ENCODE measurements around the gene CFAP65.

CFAP65 gene

DNA sequence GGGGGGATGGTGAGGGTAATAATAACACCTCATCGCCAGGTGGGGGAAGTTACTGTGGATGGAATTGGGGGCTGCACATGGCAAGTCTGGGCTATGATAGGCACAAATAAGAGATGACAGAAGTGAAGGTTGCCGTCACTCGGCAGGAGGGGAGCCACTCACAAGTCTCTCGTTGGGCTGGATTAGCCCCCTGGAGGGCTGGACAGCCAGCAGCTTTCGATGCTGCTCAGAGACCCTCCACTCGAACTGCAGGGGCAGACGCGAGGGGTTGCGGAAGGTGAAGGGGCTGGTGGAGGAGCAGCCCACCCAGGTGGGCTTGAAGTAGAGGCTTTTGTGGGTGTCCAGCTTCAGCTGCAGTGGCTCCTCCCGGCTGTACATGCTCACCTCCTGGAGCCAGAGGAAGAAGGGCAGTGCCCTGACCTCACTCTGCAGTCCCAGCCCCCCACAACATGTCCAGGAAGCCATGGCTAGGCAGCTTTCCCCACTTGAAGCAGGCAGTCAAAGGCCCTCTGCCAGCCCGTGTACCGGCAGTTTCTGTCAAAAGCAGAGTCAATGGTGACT, 18.2 kb downstream of the CFAP65 start:
- no peak overlapping the region for H3K4me3 ChIP-seq (ENCODE audit: low read depth, low read length)
- in situ Hi-C loops (cut with HindIII; ENCODE audit: low sequenced_read_pairs): no loop called here
- TF ChIP-seq, protein P1, sequence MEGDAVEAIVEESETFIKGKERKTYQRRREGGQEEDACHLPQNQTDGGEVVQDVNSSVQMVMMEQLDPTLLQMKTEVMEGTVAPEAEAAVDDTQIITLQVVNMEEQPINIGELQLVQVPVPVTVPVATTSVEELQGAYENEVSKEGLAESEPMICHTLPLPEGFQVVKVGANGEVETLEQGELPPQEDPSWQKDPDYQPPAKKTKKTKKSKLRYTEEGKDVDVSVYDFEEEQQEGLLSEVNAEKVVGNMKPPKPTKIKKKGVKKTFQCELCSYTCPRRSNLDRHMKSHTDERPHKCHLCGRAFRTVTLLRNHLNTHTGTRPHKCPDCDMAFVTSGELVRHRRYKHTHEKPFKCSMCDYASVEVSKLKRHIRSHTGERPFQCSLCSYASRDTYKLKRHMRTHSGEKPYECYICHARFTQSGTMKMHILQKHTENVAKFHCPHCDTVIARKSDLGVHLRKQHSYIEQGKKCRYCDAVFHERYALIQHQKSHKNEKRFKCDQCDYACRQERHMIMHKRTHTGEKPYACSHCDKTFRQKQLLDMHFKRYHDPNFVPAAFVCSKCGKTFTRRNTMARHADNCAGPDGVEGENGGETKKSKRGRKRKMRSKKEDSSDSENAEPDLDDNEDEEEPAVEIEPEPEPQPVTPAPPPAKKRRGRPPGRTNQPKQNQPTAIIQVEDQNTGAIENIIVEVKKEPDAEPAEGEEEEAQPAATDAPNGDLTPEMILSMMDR (IDR thresholded peaks at IDR 0.05; ENCODE audit: low read depth, low read length): no peak
- DNase-seq (ENCODE audit: low read depth, low spot score): no peak

DNA sequence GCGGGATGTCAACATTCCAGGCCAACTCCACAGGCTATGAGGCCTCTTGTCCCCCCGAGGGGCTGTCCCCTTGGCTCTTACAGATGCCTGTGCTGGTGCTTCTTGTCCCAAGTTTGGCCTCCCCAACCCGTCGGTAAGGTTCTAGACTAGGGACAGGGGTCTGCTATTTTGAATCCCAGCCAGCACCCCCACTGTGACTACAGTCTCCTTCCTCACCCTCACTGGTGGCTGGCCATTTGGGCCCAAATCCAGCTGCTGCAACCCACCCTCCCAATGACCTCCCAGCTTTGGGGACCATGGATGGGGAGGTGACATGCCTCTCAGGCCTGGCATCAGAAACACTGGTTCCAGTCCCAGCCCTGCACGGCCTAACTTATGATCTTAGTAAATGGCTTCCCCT, 18.7 kb downstream of the CFAP65 start:
- in situ Hi-C loops (cut with HindIII; ENCODE audit: low sequenced_read_pairs): no loop called here
- TF ChIP-seq, protein P1 (IDR thresholded peaks at IDR 0.05; ENCODE audit: low read depth, low read length): no peak
- H3K4me3 ChIP-seq (ENCODE audit: low read depth, low read length): no peak overlapping the region

GRCh38 chr2:219022041-219022440, 19.3 kb downstream of the CFAP65 start:
- no peak overlapping the region for H3K4me3 ChIP-seq (ENCODE audit: low read depth, low read length)
- DNase-seq (ENCODE audit: low read depth, low spot score): no peak
- in situ Hi-C loops (cut with HindIII; ENCODE audit: low sequenced_read_pairs): no loop called here
- TF ChIP-seq, protein P1 (IDR thresholded peaks at IDR 0.05; ENCODE audit: low read depth, low read length): no peak

More for the DNA sequence above, 18.7 kb downstream of the CFAP65 start:
- no peak for DNase-seq (ENCODE audit: low read depth, low spot score)

DNA sequence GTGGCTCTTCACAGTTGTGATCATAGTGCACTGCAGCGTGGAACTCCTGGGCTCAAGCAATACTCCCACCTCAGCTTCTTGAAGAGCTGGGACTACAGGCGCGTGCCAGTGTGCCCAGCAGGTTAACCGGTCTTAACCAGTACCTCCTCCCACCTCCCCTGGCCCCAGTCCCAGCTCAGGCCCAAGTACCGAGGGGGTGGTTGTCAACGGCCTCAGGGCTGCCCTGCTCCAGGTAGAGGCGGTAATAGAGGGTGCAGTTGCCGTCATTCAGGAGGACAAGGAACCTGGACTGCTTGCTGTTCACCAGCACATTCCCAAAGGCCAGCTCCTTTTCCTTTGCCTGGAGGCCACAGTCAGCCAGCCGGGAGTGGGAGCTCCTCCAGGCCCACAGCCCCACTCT, 19.7 kb downstream of the CFAP65 start:
- TF ChIP-seq, protein P1 (IDR thresholded peaks at IDR 0.05; ENCODE audit: low read depth, low read length): no peak
- in situ Hi-C loops (cut with HindIII; ENCODE audit: low sequenced_read_pairs): no loop called here
- no peak for DNase-seq (ENCODE audit: low read depth, low spot score)
- H3K4me3 ChIP-seq (ENCODE audit: low read depth, low read length): no peak overlapping the region

DNA sequence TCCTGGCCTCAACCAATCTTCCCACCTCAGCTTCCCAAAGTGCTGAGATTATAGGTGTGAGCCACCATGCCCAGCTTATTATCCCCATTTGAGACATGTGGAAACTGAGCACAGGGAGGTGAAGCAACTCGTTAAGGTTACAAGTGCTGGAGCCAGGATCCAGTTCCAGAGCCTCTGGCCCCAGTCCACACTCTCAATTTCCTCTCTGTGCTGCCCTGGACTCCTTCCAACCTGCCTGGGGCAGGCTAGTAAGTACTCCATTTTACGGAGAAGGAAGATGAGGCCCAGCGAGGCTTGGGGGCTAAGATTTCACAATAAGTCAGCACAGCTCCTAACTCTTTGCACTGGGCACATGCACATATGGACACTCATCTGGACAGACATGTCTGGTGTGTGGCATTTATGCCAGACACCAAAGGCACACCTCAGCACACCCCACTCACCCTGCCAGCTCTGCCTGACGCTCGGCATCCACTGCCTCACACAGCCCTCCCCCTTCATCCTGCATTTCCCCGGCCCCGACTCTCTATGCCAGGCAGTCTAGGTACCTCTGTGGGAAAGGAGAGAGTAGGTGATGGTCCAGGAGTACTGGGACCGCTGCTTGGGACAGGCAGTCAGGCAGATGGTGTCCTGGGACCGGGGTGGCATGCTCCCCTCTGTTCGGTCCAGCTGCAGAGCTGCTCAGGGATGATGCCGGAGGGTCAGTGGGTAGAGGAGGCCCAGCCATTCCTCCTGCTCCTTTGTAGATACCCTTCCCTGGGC, 20.5 kb downstream of the CFAP65 start:
- DNase-seq (ENCODE audit: low read depth, low spot score): no peak
- H3K4me3 ChIP-seq (ENCODE audit: low read depth, low read length): no peak overlapping the region
- in situ Hi-C loops (cut with HindIII; ENCODE audit: low sequenced_read_pairs): no loop called here
- TF ChIP-seq, protein P1 (IDR thresholded peaks at IDR 0.05; ENCODE audit: low read depth, low read length): no peak

- TF ChIP-seq, protein P1 (IDR thresholded peaks at IDR 0.05; ENCODE audit: low read depth, low read length): no peak
- in situ Hi-C loops (cut with HindIII; ENCODE audit: low sequenced_read_pairs): no loop called here
- DNase-seq (ENCODE audit: low read depth, low spot score): no peak
- no peak overlapping the region for H3K4me3 ChIP-seq (ENCODE audit: low read depth, low read length)
These were observed 21.9 kb downstream of the CFAP65 start for GRCh38 chr2:219019436-219019835.

All from astrocyte of the spinal cord (primary cell).